ENCODE measurements around the gene SLC16A2.

Gene SLC16A2

GRCh38 chrX:74500067-74500466, 78.8 kb downstream of the SLC16A2 start:
- TF ChIP-seq FOXA1 (IDR thresholded peaks at IDR 0.05): no peak
- ChIA-PET POLR2A (no interaction called here), CTCF (no interaction called here)
- no peak for DNase-seq (ENCODE audit: extremely low spot score)

- ChIA-PET CTCF (no interaction called here), POLR2A (no interaction called here)
- DNase-seq (ENCODE audit: extremely low spot score): no peak
- TF ChIP-seq HDGF (IDR thresholded peaks at IDR 0.05; ENCODE audit: borderline replicate concordance) (no peak), LEF1 (IDR thresholded peaks at IDR 0.05; ENCODE audit: borderline replicate concordance) (no peak), CTBP1 (IDR thresholded peaks at IDR 0.05; ENCODE audit: borderline replicate concordance) (no peak), L3MBTL2 (conservative IDR thresholded peaks at IDR 0.05) (no peak), ELF4 (IDR thresholded peaks at IDR 0.05) (no peak), FOXK2 (IDR thresholded peaks at IDR 0.05) (no peak), SP1 (IDR thresholded peaks at IDR 0.05) (no peak), BHLHE40 (IDR thresholded peaks at IDR 0.05; ENCODE audit: borderline replicate concordance) (no peak), FOXA1 (IDR thresholded peaks at IDR 0.05) (no peak), ARNT (IDR thresholded peaks at IDR 0.05) (no peak), TARDBP (IDR thresholded peaks at IDR 0.05) (no peak), ZNF384 (IDR thresholded peaks at IDR 0.05) (no peak), FOXM1 (IDR thresholded peaks at IDR 0.05; ENCODE audit: borderline replicate concordance) (no peak), NFRKB (IDR thresholded peaks at IDR 0.05) (no peak), SUZ12 (IDR thresholded peaks at IDR 0.05) (no peak)
- TF ChIP-seq, protein P1, sequence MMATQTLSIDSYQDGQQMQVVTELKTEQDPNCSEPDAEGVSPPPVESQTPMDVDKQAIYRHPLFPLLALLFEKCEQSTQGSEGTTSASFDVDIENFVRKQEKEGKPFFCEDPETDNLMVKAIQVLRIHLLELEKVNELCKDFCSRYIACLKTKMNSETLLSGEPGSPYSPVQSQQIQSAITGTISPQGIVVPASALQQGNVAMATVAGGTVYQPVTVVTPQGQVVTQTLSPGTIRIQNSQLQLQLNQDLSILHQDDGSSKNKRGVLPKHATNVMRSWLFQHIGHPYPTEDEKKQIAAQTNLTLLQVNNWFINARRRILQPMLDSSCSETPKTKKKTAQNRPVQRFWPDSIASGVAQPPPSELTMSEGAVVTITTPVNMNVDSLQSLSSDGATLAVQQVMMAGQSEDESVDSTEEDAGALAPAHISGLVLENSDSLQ (IDR thresholded peaks at IDR 0.05): no peak
Measured at GRCh38 chrX:74500555-74500954, 79.3 kb downstream of the SLC16A2 start.

GRCh38 chrX:74505437-74505836, 84.1 kb downstream of the SLC16A2 start:
- ChIA-PET CTCF (no interaction called here), POLR2A (no interaction called here)
- TF ChIP-seq, protein P1 (IDR thresholded peaks at IDR 0.05): no peak
- no peak for TF ChIP-seq ELF4 (IDR thresholded peaks at IDR 0.05)
- no peak for TF ChIP-seq LEF1 (IDR thresholded peaks at IDR 0.05; ENCODE audit: borderline replicate concordance)
- TF ChIP-seq NFRKB (IDR thresholded peaks at IDR 0.05): no peak
- TF ChIP-seq ZNF384 (IDR thresholded peaks at IDR 0.05): no peak
- TF ChIP-seq HDGF (IDR thresholded peaks at IDR 0.05; ENCODE audit: borderline replicate concordance): no peak
- TF ChIP-seq CTBP1 (IDR thresholded peaks at IDR 0.05; ENCODE audit: borderline replicate concordance): no peak
- no peak for TF ChIP-seq BHLHE40 (IDR thresholded peaks at IDR 0.05; ENCODE audit: borderline replicate concordance)
- TF ChIP-seq TARDBP (IDR thresholded peaks at IDR 0.05): no peak
- no peak for TF ChIP-seq FOXM1 (IDR thresholded peaks at IDR 0.05; ENCODE audit: borderline replicate concordance)

DNA sequence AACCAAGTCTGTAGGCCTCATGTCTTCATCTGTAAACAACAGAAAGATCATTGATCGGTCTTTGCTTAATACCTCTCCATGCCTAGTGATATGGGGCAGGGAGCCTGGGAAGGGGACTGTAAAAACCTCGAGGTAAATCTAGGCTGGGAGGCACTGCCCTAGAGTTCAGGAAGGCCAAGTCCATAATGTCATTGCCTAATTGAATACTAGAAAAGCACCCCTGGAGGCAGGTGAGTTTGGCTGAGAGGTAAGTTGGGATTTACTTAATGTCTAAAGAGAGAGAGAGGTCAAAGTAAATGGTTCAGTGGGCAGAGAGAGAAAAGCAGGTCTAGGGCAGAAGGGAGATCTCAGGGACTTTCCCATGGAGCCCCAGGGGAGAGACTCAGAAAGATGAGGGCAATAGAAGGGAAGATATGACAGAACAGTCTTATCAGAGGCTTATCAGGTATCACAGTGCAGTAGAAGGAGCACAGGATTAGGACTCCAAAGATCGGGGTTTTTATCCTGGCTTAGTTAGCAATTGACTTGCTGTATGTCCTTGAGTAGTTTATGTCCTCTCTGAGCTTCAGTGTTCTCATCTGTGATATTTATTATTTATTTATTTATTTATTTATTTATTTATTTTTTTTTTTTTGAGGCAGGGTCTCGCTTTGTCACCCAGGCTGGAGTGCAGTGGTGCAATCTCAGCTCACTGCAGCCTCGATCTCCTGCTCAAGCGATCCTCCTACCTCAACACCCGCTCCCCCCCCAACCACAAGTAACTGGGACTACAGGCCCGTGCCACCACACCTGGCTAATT, 85.2 kb downstream of the SLC16A2 start:
- DNase-seq (ENCODE audit: extremely low spot score): no peak
- POLR2A ChIA-PET: no interaction called here
- CTCF ChIA-PET: no interaction called here
- TF ChIP-seq BHLHE40 (IDR thresholded peaks at IDR 0.05; ENCODE audit: borderline replicate concordance): no peak
- no peak for TF ChIP-seq FOXA1 (IDR thresholded peaks at IDR 0.05)
- TF ChIP-seq LEF1 (IDR thresholded peaks at IDR 0.05; ENCODE audit: borderline replicate concordance): no peak
- no peak for TF ChIP-seq HDGF (IDR thresholded peaks at IDR 0.05; ENCODE audit: borderline replicate concordance)
- TF ChIP-seq ELF4 (IDR thresholded peaks at IDR 0.05): no peak
- TF ChIP-seq FOXK2 (IDR thresholded peaks at IDR 0.05): no peak
- TF ChIP-seq FOXM1 (IDR thresholded peaks at IDR 0.05; ENCODE audit: borderline replicate concordance): no peak
- no peak for TF ChIP-seq NFRKB (IDR thresholded peaks at IDR 0.05)
- no peak for TF ChIP-seq SP1 (IDR thresholded peaks at IDR 0.05)
- no peak for TF ChIP-seq CTBP1 (IDR thresholded peaks at IDR 0.05; ENCODE audit: borderline replicate concordance)
- no peak for TF ChIP-seq TARDBP (IDR thresholded peaks at IDR 0.05)

More at GRCh38 chrX:74505437-74505836, 84.1 kb downstream of the SLC16A2 start:
- DNase-seq (ENCODE audit: extremely low spot score): peak; percentile 45

DNA sequence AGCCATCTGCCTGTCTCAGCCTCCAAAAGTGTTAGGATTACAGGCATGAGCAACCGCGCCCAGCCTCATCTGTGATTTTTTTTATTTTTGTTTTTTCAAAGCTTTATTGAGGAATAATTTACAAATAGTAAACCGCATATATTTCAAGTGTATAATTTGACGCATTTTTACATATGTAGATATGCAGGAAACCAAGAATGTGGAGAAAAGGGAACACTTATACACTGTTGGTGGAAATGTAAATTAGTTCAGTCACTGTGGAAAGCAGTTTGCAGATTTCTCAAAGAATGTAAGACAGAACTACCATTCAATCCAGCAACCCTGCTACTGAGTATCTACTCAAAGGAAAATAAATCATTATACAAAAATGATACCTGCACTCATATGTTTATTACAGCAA, 85.9 kb downstream of the SLC16A2 start:
- no peak for TF ChIP-seq FOXK2 (IDR thresholded peaks at IDR 0.05)
- no peak for TF ChIP-seq ARNT (IDR thresholded peaks at IDR 0.05)
- TF ChIP-seq ELF4 (IDR thresholded peaks at IDR 0.05): no peak
- TF ChIP-seq ZNF384 (IDR thresholded peaks at IDR 0.05): no peak
- TF ChIP-seq, protein P1 (IDR thresholded peaks at IDR 0.05): no peak
- TF ChIP-seq CTBP1 (IDR thresholded peaks at IDR 0.05; ENCODE audit: borderline replicate concordance): no peak
- no peak for TF ChIP-seq LEF1 (IDR thresholded peaks at IDR 0.05; ENCODE audit: borderline replicate concordance)
- no peak for TF ChIP-seq SUZ12 (IDR thresholded peaks at IDR 0.05)
- TF ChIP-seq FOXM1 (IDR thresholded peaks at IDR 0.05; ENCODE audit: borderline replicate concordance): no peak
- no peak for TF ChIP-seq SP1 (IDR thresholded peaks at IDR 0.05)
- TF ChIP-seq HDGF (IDR thresholded peaks at IDR 0.05; ENCODE audit: borderline replicate concordance): no peak
- TF ChIP-seq FOXA1 (IDR thresholded peaks at IDR 0.05): no peak
- TF ChIP-seq L3MBTL2 (conservative IDR thresholded peaks at IDR 0.05): no peak
- TF ChIP-seq BHLHE40 (IDR thresholded peaks at IDR 0.05; ENCODE audit: borderline replicate concordance): no peak
- TF ChIP-seq NFRKB (IDR thresholded peaks at IDR 0.05): no peak
- DNase-seq (ENCODE audit: extremely low spot score): no peak
- POLR2A ChIA-PET: no interaction called here
- CTCF ChIA-PET: no interaction called here

- CTCF ChIA-PET: no interaction called here
- POLR2A ChIA-PET: no interaction called here
- no peak for DNase-seq (ENCODE audit: extremely low spot score)
- no peak for TF ChIP-seq CTBP1 (IDR thresholded peaks at IDR 0.05; ENCODE audit: borderline replicate concordance)
Measured at GRCh38 chrX:74509989-74510388, 88.7 kb downstream of the SLC16A2 start.

Measured in HEK293T (cell line).